DMS153 (cell line): Measurements from ENCODE around the gene ACP1.
"Not testable (repeated sequence)": the region's sequence is repeated elsewhere in the genome, so short reads cannot be mapped to it uniquely, and the experiment has no call there.

Source experiments
- DNase-seq: peaks from one replicate; lab custom pipeline; 2025; lab: John Stamatoyannopoulos, UW

The ACP1 gene

GRCh38 chr2:310994-311393, 46.2 kb downstream of the ACP1 start:
- DNase-seq = no peak

- DNase-seq = no peak
Observed at GRCh38 chr2:313991-314390, 49.2 kb downstream of the ACP1 start.

GRCh38 chr2:314561-315336, 50.0 kb downstream of the ACP1 start:
- no peak for DNase-seq

- not testable (repeated sequence) for DNase-seq
Observed at GRCh38 chr2:315925-316324, 51.2 kb downstream of the ACP1 start.

GRCh38 chr2:316381-316780, 51.6 kb downstream of the ACP1 start:
- no peak for DNase-seq

GRCh38 chr2:317501-318424, 53.0 kb downstream of the ACP1 start:
- no peak for DNase-seq

- DNase-seq = no peak
Observed at GRCh38 chr2:319059-319600, 54.4 kb downstream of the ACP1 start.

GRCh38 chr2:320561-320960, 55.8 kb downstream of the ACP1 start:
- DNase-seq = no peak

GRCh38 chr2:322326-322725, 57.6 kb downstream of the ACP1 start:
- DNase-seq = no peak

GRCh38 chr2:323035-323434, 58.3 kb downstream of the ACP1 start:
- DNase-seq = no peak
